ENCODE results near the gene FLYWCH2.
"Not testable (repeated sequence)": the region's sequence is repeated elsewhere in the genome, so short reads cannot be mapped to it uniquely, and the experiment has no call there.

Gene FLYWCH2

DNA sequence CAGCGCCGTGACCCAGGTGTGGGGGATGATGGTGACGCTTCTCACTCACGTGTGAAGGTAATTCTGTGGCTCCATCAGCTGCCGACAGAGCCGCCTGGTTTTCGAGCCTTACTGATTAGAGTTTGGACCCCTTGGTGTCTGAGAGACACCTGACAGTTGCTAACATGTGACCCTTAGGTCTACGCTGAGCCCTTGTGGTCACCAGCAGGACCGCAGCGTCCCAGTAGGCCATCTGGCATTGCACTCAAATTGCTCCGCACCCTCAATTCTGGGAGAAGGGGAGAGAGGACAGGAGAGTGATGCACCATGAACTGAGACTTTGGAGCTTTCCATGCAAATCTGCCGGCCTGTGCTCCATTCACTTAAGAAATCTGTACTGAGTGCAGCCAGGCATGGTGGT is 31.2 kb downstream of the FLYWCH2 start:
- no peak for DNase-seq (ENCODE audit: low read depth)

DNA sequence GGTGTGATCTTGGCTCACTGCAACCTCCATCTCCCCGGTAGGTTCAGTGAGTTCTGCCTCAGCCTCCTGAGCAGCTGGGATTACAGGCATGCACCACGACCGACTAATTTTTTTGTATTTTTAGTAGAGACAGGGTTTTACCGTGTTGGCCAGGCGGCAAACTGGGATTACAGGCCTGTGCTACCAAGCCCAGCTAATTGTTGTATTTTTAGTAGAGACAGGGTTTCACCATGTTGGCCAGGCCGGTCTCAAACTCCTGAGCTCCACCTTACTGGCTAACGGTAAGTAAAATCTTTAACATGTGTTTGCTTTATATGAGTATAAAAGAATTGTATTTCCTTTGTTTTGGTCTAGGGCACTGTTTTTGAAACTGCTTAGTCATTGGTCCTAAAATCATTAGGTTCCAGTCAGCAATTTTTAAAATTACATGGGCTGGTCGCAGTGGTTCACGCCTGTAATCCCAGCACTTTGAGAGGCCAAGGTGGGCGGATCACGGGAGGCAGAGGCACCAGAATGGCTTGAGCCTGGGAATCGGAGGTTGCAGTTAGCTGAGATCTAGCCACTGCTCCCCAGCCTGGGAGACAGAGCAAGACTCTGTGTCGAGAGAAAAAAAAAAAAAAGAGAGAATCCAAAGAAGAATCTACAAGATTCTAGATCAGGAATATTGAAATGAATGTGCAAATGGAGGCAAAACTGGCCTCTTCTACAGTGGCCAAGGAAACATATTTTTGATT is 32.3 kb downstream of the FLYWCH2 start:
- DNase-seq (ENCODE audit: low read depth) = no peak

DNA sequence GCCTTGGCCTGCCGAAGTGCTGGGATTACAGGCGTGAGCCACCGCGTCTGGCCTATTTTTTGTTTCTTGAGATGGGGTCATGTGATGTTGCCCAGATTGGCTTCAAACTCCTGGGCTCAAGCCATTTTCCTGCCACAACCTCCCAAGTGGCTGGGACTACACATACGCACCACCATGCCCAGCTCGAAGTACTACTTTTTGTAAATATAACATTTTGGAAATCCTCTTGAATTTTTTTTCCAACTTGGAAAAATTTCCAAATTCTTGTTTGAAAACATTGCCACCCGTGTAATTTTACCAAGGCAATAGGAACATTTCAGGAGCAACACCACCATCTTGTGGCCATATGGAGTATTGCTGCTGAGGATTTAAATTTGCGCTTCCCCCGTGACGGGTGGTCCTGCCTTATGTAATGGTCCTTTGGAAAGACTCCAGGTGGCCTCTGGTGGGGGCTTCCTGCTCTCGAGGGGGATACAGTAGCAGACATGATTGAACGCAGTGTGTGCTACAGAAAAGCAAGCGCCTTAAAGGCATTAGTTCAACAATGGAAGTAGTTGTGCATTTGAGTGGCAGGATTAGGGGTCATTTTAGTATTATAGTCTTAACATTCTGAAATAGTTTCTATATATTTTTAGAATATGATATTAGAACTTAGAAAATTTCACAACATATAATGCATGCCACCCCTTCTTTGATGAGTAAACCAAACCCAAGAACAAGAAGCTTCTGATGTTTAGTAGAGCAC is 36.7 kb downstream of the FLYWCH2 start:
- peak; percentile 40 for DNase-seq (ENCODE audit: low read depth)

GRCh38 chr16:2923481-2923880 is 40.5 kb downstream of the FLYWCH2 start:
- no peak for DNase-seq (ENCODE audit: low read depth)

- DNase-seq (ENCODE audit: low read depth) = no peak
Observed at GRCh38 chr16:2924901-2925755, 42.1 kb downstream of the FLYWCH2 start.

- DNase-seq (ENCODE audit: low read depth) = no peak
Observed at GRCh38 chr16:2925951-2926649, 43.1 kb downstream of the FLYWCH2 start.

GRCh38 chr16:2926650-2926999 is 43.6 kb downstream of the FLYWCH2 start:
- DNase-seq (ENCODE audit: low read depth) = no peak

DNA sequence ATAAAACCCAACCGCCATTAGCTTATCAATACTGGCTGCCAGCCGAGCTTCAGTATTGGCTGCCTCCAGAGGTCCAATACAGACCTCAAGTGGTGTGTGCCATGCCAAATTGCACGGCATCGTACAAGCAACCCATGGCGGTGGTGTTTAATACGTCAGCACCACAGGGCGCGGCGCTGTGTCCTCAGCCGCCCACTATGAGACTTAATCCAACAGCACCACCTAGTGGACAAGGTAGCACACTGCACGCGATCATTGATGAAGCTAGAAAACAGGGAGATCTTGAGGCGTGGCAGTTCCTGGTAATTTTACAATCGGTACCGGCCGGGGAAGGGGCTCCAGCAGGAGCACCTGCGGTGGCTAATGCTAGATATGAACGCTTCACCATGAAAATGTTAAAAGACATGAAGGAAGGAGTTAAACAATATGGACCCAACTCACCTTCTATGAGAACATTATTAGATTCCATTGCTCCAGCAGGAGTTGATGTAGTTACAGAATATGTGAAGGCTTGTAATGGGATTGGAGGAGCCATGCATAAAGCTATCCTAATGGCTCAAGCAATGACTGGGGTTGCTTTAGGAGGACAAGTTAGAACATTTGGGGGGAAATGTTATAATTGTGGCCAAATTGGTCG is 44.1 kb downstream of the FLYWCH2 start:
- peak; percentile 82 for DNase-seq (ENCODE audit: low read depth)

DNA sequence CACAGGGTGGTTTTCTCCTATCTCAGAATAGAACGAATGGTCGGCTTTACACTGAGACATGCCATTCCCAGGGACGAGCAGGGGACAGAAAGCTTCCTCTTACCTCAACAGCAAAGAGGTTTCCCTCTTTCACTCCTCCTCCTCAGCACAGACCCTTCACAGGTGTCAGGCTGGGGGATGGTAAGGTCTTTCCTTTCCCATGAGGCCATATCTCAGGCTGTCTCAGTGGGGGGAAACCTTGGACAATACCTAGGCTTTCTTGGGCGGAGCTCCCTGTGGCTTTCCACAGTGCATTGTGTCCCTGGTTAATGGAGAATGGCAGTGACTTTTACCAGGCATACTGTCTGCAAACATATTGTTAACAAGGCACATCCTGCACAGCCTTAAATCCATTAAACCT is 45.1 kb downstream of the FLYWCH2 start:
- DNase-seq (ENCODE audit: low read depth) = not testable (repeated sequence)

DNA sequence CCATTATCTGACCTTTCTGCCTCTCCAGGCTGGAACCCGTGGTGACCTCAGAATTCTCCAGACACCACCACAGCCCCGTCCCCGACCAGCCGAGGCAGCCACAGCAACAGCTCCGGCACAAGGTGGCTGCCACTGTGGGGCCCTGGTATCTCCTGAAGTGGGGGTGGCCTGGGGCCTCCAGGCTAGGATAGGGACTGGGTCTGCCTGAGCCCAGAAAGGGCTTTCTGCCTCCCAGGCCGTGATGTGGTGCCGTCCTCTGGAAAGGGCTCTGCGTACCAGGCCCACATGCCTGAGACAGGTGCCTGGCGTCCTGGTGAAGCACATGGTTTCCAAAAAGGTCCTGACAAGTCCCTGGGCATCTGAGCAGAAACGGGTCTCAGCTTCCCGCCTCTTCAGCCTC is 45.8 kb downstream of the FLYWCH2 start:
- no peak for DNase-seq (ENCODE audit: low read depth)

GRCh38 chr16:2929693-2930092 is 46.7 kb downstream of the FLYWCH2 start:
- DNase-seq (ENCODE audit: low read depth) = no peak

- no peak for DNase-seq (ENCODE audit: low read depth)
Observed at GRCh38 chr16:2930236-2930635, 47.2 kb downstream of the FLYWCH2 start.

DNA sequence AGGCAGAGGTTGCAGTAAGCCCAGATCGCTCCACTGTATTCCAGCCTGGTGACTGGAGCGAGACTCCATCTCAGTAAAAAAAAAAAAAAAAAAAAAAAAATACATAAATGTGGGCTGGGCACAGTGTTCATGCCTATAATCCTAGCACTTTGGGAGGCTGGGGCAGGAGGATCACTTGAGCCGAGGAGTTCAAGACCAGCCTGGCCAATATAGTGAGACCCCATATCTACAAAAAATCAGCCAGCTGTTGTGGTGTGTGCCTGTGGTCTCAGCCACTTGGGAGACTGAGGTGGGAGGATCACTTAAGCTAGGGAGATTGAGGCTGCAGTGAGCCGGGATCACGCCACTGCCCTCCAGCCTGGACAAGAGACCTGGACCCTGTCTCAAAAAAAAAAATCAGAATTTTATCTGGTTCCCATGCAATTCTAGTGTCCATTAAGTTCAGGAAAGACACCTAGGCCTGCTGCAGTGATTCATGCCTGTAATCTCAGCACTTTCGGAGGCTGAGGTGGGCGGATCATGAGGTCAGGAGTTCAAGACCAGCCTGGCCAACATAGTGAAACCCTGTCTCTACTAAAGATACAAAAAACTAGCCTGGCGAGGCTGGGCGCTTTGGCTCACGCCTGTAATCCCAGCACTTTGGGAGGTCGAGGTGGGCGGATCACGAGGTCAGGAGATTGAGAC is 48.4 kb downstream of the FLYWCH2 start:
- DNase-seq (ENCODE audit: low read depth) = not testable (repeated sequence)

DNA sequence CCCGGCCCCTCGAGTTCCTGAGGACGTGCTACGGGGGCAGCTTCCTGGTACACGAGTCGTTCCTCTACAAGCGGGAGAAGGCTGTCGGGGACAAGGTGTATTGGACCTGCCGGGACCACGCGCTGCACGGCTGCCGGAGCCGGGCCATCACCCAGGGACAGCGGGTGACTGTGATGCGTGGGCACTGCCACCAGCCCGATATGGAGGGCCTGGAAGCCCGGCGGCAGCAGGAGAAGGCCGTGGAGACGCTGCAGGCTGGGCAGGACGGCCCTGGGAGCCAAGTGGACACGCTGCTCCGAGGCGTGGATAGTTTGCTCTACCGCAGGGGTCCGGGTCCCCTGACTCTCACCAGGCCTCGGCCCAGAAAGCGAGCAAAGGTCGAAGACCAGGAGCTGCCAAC is 50.1 kb downstream of the FLYWCH2 start:
- no peak for DNase-seq (ENCODE audit: low read depth)

GRCh38 chr16:2933701-2934100 is 50.7 kb downstream of the FLYWCH2 start:
- DNase-seq (ENCODE audit: low read depth) = no peak

- DNase-seq (ENCODE audit: low read depth) = no peak
Observed at GRCh38 chr16:2934450-2934849, 51.4 kb downstream of the FLYWCH2 start.

DNA sequence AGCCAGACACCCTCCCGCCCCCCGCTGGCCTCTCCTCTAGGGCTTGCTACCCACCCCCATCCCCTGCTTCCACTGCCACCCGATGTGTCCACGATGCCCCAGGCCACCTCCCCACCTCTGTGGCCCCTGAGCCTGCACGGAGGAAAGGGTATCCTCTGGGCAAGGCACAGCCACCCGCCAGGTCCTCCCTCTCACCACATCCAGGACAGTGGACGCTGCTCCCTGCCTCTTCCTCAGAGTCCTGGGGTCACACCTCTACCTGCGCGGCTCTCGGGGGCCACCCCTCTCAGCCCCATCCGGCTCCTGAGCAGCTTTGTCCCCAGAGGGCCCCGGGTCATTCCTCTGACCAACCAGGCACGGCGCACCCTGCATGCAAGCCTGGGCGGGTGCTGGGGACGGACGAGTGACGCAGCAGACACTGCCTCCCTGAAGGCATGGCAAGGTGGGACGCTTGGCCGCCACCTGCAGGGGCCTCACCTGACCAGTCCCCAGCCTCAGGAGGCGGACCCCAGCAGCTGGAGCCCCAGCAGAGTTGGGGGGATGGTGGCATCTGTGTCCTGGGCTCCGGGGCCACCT is 53.5 kb downstream of the FLYWCH2 start:
- no peak for DNase-seq (ENCODE audit: low read depth)

- DNase-seq (ENCODE audit: low read depth) = no peak
Observed at GRCh38 chr16:2937170-2937569, 54.2 kb downstream of the FLYWCH2 start.

DNA sequence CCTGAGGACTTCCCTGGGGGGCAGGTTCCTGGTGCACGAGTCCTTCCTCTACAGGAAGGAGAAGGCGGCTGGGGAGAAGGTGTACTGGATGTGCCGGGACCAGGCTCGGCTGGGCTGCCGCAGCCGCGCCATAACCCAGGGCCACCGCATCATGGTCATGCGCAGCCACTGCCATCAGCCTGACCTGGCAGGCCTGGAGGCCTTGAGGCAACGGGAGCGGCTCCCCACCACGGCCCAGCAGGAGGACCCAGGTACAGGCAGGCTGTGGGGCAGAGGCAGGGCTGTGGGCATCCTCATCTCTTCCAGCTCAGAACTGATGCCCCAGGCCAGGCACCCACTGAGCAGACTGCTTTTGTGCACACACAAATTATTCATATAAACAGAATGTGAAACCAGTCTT is 55.2 kb downstream of the FLYWCH2 start:
- DNase-seq (ENCODE audit: low read depth) = no peak

DNA sequence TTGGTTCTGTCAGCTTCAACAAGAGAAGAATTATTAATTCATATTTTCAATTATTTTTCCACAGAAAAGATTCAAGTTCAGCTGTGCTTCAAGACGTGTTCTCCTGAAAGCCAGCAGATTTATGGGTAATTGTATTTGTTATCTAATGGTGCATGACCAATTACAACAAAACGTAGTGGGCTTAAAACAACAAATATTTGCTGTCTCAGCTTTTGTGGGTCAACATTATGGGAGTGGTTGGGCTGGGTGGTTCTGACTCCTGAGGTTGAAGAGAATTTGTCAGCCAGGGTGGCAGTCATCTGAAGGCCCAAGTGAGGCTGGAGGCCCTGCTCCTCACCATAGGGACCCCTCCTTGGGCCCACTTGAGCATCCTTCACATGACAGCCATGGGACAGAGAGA is 57.0 kb downstream of the FLYWCH2 start:
- DNase-seq (ENCODE audit: low read depth) = no peak

- DNase-seq (ENCODE audit: low read depth) = no peak
Observed at GRCh38 chr16:2942045-2942444, 59.0 kb downstream of the FLYWCH2 start.
